Mucosa of descending colon (tissue), 3 donors: ENCODE results near the gene FGF3. TPM values are rescaled to one million over a fixed set of nuclear protein-coding genes. Genes with fewer than 3 reads are reported as not detected.

Experiments
- ATAC-seq: fragments of 200-7000 bp; cut with Tn5 transposase; one replicate; pipeline ENCODE4 v1.9.1; 2020; ENCODE audit warnings: mild to moderate bottlenecking, moderate library complexity
- DNase-seq, 3 donors: peaks; one replicate each; pipeline ENCODE4 v3.0.0-alpha.2; 2020
- H3K36me3 ChIP-seq: fragments of 200-600 bp; one replicate; pipeline ENCODE4 v1.8.0; 2021; ENCODE audit warnings: low read depth, mild to moderate bottlenecking
- H3K4me1 ChIP-seq: fragments of 200-600 bp; one replicate; pipeline ENCODE4 v1.8.0; 2021; ENCODE audit warnings: low read depth, mild to moderate bottlenecking
- H3K4me3 ChIP-seq: fragments of 200-600 bp; one replicate; pipeline ENCODE4 v1.8.0; 2021; ENCODE audit warnings: mild to moderate bottlenecking
- H3K9me3 ChIP-seq: fragments of 200-600 bp; one replicate; pipeline ENCODE4 v1.8.0; 2021; ENCODE audit warnings: mild to moderate bottlenecking
- intact Hi-C, 2 donors: fragments of 100-400 bp; cut with DNase I in 1 of 2; cut with micrococcal nuclease in 1 of 2; formaldehyde crosslinking; loops; one replicate each; pipeline versions ENCODE4 v1.11.0 to v1.11.1; 2022; cut with DNase I, micrococcal nuclease
- total RNA-seq, 3 donors: library from RNA; stranded (reverse); fragmentation: NEBNext Ultra II Directional in 2 of 3; extraction: Animal tissue kit (Norgen Biotek cat#: 25700) in 2 of 3; gene quantifications; one replicate each; pipeline versions ENCODE4 v1.2.1 to v1.2.4, GENCODE V29; 2021 to 2023
- TF ChIP-seq, protein P1 (sequence below): fragments of 200-600 bp; IDR thresholded peaks from one replicate; pipeline ENCODE4 v1.8.0; 2022; ENCODE audit warnings: antibody characterized with exemption, mild to moderate bottlenecking
- donor health status: DM: no; HTN: no; CAD: no; lungs with moderate emphysema.
- donor health status: DM: no; HTN: no; CAD: no.
- donor health status: DM: no; HTN: yes; CAD: no.

FGF3 gene
- total RNA-seq, 3 donors from 2014 or later: not detected

DNA sequence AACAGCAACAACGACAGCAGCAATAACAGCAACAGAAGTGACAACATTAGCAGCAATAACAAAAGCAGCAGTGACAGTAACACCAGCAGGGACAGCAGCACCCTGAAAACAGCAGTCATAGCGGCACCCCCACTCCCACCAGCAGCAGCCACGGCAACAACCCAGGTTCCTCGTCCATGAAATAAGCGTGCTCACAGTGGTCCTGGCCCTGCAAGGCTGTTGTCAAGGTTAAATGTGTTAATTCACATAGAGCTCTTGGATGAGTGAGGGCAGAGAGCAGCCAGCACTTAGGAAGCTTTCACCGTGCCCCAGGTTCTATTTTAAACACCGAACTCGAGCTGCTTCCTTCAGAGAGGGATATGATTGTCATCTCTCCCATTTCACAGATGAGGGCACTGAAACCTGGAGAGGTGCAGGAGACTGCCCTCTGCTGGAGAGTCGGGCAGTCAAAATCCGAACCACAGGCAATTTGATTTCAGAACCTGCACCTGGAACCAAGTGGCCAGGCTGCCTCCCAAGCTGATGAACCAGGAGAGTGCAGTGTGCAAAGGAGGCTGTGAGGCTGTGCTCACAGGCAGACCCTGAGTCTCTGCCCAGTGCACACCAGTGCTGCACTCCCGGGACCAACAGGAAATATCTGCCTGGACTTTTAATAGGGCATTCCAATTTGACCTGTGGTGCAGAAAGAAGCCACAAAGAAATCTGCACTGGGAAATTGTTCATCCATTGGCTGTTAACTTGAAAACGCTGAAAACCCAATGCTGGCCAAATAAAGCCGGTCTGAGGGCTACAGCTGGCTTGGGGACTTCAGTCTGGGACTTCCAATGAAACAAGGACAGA, 22.9 kb upstream of the FGF3 start:
- no peaks in the 10 kb centered on the region for H3K4me1 ChIP-seq
- peak; percentile 40 for ATAC-seq
- H3K36me3 ChIP-seq: no peaks in the 10 kb centered on the region
- peak in 2 of 3 donors; percentile 34 to 43 for DNase-seq
- no peaks in the 10 kb centered on the region for H3K9me3 ChIP-seq
- no peak overlapping the region for H3K4me3 ChIP-seq
- intact Hi-C loops: no loop called here
- TF ChIP-seq, protein P1, sequence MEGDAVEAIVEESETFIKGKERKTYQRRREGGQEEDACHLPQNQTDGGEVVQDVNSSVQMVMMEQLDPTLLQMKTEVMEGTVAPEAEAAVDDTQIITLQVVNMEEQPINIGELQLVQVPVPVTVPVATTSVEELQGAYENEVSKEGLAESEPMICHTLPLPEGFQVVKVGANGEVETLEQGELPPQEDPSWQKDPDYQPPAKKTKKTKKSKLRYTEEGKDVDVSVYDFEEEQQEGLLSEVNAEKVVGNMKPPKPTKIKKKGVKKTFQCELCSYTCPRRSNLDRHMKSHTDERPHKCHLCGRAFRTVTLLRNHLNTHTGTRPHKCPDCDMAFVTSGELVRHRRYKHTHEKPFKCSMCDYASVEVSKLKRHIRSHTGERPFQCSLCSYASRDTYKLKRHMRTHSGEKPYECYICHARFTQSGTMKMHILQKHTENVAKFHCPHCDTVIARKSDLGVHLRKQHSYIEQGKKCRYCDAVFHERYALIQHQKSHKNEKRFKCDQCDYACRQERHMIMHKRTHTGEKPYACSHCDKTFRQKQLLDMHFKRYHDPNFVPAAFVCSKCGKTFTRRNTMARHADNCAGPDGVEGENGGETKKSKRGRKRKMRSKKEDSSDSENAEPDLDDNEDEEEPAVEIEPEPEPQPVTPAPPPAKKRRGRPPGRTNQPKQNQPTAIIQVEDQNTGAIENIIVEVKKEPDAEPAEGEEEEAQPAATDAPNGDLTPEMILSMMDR: no peak

DNA sequence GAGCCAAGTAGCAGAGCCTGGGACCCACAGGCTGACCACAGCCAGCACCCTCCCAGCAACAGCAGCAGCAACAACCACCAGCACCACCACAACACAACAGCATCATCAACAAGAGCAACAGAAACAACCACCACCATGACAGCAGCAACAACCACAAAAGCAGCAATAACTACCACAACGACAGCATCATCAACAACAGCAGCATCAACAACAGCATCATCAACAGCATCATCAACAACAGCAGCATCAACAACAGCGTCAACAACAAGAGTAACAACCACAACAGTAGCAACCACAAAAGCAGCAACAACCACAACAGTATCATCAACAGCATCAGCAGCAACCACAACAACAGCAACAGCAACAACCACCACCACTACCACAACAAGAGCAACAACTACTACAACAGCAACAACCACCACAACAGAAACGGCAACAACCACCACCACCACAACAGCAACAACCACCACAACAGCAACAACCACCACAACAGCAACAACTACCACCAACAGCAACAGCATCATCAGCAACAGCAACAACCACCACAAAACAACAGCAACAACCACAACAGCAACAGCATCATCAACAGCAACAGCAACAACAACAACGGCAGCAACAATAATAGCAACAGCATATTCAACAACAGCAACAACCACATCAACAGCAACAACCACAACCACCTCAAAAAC, 22.1 kb upstream of the FGF3 start:
- no peak for DNase-seq
- TF ChIP-seq, protein P1: no peak

DNA sequence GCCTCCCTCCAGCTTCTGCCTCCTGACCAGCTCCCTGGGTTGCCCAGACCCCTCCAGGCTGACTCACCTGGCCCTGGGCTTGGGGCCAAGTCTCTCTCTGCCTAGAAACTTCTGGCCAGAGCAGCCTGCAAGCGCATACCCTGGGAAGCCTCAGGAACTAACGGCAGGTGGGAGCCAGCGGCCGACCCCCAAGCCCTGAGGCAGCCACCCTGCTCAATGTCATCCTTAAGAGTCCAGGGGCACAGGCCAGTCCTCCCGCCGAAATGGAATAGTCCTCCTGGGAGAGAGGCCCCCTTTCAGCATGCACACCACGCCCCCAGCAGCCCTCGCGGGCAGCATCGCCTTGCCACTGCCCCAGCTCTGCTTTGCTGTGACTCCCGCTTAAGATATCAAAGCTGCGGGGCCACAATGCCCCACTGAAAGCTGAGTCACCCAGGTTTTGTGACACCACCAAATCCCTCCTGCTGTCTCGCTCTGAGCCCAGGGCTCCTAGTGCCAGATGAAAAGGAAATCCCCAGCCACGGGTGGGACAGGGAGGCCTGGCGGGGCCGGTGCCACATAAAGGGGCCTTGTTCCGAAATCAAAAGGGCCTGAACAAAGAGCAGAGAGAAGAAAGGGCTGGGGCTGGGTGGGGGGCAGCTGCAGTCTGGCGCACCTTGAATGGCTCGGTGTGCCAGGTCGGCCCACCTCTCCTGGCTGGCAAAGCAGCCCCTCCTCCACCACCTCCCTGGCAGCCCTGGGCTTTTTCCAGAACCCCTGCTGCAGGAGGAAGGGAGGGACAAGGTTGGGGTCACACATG, 21.4 kb upstream of the FGF3 start:
- Histone ChIP-seq H3K9me3 (no peaks in the 10 kb centered on the region), H3K4me1 (no peaks in the 10 kb centered on the region), H3K4me3 (no peak overlapping the region), H3K36me3 (no peaks in the 10 kb centered on the region)
- intact Hi-C loops: no loop called here
- no peak for DNase-seq
- TF ChIP-seq, protein P1: no peak
- ATAC-seq: no peak

More for the DNA sequence above, 22.1 kb upstream of the FGF3 start:
- H3K4me3 ChIP-seq: no peak overlapping the region
- no peaks in the 10 kb centered on the region for H3K36me3 ChIP-seq
- no peak for ATAC-seq
- no peaks in the 10 kb centered on the region for H3K4me1 ChIP-seq
- H3K9me3 ChIP-seq: no peaks in the 10 kb centered on the region
- intact Hi-C loops: no loop called here

DNA sequence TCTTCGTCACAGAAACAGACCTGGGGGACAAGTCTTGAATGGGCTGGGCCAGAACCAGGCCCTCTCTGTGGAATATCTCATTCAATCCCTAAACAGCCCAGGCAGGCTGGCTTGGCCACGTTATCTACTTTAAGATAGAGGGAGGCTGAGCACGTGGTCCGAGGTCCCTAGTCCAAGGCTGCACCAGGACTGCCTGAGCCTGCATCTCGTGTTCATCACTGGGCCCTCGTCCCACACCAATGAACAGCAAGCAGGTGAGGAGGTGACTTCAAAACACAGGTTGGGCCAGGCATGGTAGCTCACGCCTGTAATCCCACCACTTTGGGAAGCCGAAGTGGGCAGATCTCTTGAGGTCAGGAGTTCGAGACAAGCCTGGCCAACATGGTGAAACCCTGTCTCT, 20.3 kb upstream of the FGF3 start:
- Histone ChIP-seq H3K4me1 (no peaks in the 10 kb centered on the region), H3K36me3 (no peaks in the 10 kb centered on the region), H3K9me3 (no peaks in the 10 kb centered on the region), H3K4me3 (no peak overlapping the region)
- TF ChIP-seq, protein P1: no peak
- ATAC-seq (no peak), DNase-seq (no peak)
- intact Hi-C loops: no loop called here

DNA sequence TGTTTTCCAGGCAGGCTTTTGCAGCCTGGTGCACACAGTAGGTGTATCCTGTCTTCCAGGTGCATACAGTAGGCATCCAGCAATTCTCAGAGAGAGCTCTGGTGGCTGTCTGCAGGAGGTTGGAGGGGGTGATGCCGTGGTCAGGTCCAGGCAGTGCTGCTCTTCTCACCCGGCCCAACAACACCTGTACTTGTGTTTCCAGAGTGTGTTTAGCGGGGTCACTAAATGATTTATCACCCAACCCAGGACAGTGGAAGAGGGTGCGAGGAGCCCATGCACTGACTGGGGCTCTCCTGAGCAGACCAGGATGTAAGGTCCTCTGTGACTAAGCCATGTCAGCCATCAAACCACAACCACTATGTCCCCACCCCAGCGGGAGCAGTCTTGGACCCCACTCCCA, 18.6 kb upstream of the FGF3 start:
- TF ChIP-seq, protein P1: no peak
- no peak for ATAC-seq

More for the DNA sequence above, 18.6 kb upstream of the FGF3 start:
- Histone ChIP-seq H3K36me3 (no peaks in the 10 kb centered on the region), H3K9me3 (no peaks in the 10 kb centered on the region), H3K4me3 (no peak overlapping the region), H3K4me1 (no peaks in the 10 kb centered on the region)
- intact Hi-C loops: no loop called here
- DNase-seq: no peak
